Measurements from ENCODE around the gene C4orf33.

DNA sequence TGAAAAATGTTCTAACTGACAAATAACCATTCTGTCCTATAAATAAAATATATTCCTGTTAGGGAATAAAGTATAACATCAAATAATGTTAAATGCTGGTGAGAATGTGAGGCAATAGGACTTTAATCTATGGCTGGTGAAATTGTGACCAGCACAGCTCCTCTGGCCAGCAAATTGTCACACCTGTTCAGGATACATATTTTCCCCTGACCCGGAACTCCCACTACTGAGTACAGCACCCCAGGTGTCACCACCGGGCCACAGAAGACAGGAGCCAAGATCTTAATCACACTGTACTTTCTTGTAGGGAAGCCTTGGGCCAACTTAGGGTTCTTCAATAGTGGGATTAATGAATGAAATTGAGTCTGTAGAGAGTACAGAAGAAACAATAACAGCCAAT, 33.2 kb downstream of the C4orf33 start:
- TF ChIP-seq CTCF (IDR thresholded peaks at IDR 0.05) (no peak), ZFX (IDR thresholded peaks at IDR 0.05; ENCODE audit: borderline replicate concordance) (no peak)

All from 22Rv1 (cell line).